CD1c-positive myeloid dendritic cell (primary cell): ENCODE data around the gene SIRT5.

ENCODE experiments used
- DNase-seq: peaks from one replicate; pipeline ENCODE4 v3.0.0-alpha.2; 2016; ENCODE audit errors: extremely low spot score

Gene SIRT5

GRCh38 chr6:13630499-13630898, 56.1 kb downstream of the SIRT5 start:
- no peak for DNase-seq

GRCh38 chr6:13633343-13633742, 58.9 kb downstream of the SIRT5 start:
- no peak for DNase-seq

GRCh38 chr6:13635948-13636658, 61.7 kb downstream of the SIRT5 start:
- no peak for DNase-seq

- DNase-seq, result no peak
Measured at GRCh38 chr6:13638014-13638413, 63.6 kb downstream of the SIRT5 start.

GRCh38 chr6:13638626-13639025, 64.2 kb downstream of the SIRT5 start:
- no peak for DNase-seq

- DNase-seq, result no peak
Measured at GRCh38 chr6:13641315-13641714, 66.9 kb downstream of the SIRT5 start.

- DNase-seq, result no peak
Measured at GRCh38 chr6:13643125-13643524, 68.7 kb downstream of the SIRT5 start.

GRCh38 chr6:13648850-13649249, 74.4 kb downstream of the SIRT5 start:
- no peak for DNase-seq

GRCh38 chr6:13649393-13649792, 75.0 kb downstream of the SIRT5 start:
- DNase-seq, result no peak

GRCh38 chr6:13653296-13653695, 78.9 kb downstream of the SIRT5 start:
- no peak for DNase-seq

GRCh38 chr6:13654496-13654895, 80.1 kb downstream of the SIRT5 start:
- DNase-seq, result no peak

GRCh38 chr6:13655700-13656099, 81.3 kb downstream of the SIRT5 start:
- no peak for DNase-seq

- DNase-seq, result no peak
Measured at GRCh38 chr6:13660273-13660672, 85.9 kb downstream of the SIRT5 start.

- DNase-seq, result no peak
Measured at GRCh38 chr6:13660893-13661292, 86.5 kb downstream of the SIRT5 start.

GRCh38 chr6:13661647-13662046, 87.2 kb downstream of the SIRT5 start:
- DNase-seq, result no peak

GRCh38 chr6:13662651-13663334, 88.4 kb downstream of the SIRT5 start:
- no peak for DNase-seq

- DNase-seq, result no peak
Measured at GRCh38 chr6:13663986-13664385, 89.6 kb downstream of the SIRT5 start.
